HG03196 (cell line): ENCODE measurements around the gene PPIP5K2.
A peak's percentile ranks its signal among the peaks of the same experiment; 100 is the strongest.
"Not testable (repeated sequence)": the region's sequence is repeated elsewhere in the genome, so short reads cannot be mapped to it uniquely, and the experiment has no call there.

Experiments used
- ATAC-seq: cut with Tn5 transposase; IDR thresholded peaks from one replicate; pipeline ENCODE4 v1.9.1; 2021; ENCODE audit not compliant: unreplicated experiment

The PPIP5K2 gene

DNA sequence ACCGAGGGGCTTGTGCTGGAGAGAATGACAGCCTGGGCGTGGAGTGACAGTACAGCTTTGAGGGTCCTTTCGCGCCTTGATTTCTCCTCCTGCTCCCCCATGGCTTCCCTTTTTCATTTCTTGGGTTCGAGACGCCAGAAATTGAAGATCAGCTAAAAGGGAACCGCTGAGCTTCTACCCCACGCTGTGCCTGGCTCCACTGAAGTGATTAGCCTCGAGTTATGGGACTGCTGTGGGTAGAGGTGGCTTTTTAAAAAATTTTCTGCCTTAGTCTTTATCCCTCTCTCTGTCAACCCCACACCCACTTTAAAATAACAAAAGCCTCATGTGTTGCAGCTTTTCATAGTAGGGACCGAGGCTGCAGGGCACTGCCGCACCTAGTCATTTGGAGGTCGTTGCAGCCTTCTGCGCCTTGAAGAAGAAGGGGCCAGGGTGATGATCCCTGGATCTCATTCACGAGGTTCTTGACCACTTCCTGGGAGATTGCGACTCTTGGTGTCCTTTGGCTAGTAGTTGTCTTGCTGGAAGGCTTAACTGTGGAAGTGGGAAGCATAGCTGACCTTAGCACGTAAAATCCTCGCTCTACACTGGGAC, 603 bp downstream of the PPIP5K2 start:
- ATAC-seq, result no peak

GRCh38 chr5:103122242-103122641, 2.1 kb downstream of the PPIP5K2 start:
- no peak for ATAC-seq

- no peak for ATAC-seq
Observed at GRCh38 chr5:103126557-103126956, 6.5 kb downstream of the PPIP5K2 start.

GRCh38 chr5:103127292-103127817, 7.3 kb downstream of the PPIP5K2 start:
- no peak for ATAC-seq

- ATAC-seq, result no peak
Observed at GRCh38 chr5:103128202-103128601, 8.1 kb downstream of the PPIP5K2 start.

DNA sequence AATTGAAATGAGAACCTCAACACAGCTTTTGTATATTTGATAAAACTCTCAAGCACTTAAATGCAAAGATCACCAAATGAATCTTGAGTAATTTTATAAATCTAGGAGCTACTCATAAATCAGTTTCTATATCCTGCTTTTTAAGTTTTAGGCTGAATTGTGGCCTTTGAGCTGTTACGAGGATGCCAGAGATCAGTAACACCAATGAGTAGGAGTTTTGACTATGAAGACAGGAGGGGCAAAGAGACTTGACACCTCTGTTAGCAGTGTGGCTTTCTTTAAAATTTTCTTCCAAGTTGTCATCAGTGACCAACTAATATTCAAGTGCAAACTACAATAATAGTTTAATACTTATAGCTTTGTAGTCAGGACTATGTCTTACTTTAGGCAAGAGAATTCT, 12.6 kb downstream of the PPIP5K2 start:
- no peak for ATAC-seq

- no peak for ATAC-seq
Observed at GRCh38 chr5:103133231-103133630, 13.1 kb downstream of the PPIP5K2 start.

DNA sequence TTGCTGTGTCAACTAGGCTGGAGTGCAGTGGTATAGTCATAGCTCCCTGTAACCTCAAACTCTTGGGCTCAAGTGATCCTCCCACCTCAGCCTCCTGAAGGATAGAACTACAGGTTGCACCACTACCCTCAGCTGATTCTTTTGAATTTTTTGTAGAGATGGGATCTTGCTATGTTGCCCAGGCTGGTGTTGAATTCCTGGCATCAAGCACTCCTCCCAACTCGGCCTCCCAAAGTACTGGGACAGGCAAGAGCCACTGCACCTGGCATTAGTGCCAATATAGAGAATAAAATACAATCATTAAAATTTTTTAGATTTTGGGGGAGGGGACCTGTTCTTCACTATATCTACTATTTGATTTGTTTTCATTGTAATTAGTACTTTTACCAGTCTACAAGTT, 15.4 kb downstream of the PPIP5K2 start:
- ATAC-seq, result no peak

GRCh38 chr5:103138202-103138690, 18.1 kb downstream of the PPIP5K2 start:
- ATAC-seq, result no peak

- ATAC-seq, result peak; percentile 99
Observed at GRCh38 chr5:103139264-103139865, 19.3 kb downstream of the PPIP5K2 start.

GRCh38 chr5:103142132-103142531, 22.0 kb downstream of the PPIP5K2 start:
- ATAC-seq, result not testable (repeated sequence)

- ATAC-seq, result no peak
Observed at GRCh38 chr5:103145196-103145595, 25.1 kb downstream of the PPIP5K2 start.

- ATAC-seq, result no peak
Observed at GRCh38 chr5:103148213-103148612, 28.1 kb downstream of the PPIP5K2 start.

- no peak for ATAC-seq
Observed at GRCh38 chr5:103151156-103151555, 31.1 kb downstream of the PPIP5K2 start.

GRCh38 chr5:103166706-103167105, 46.6 kb downstream of the PPIP5K2 start:
- no peak for ATAC-seq

DNA sequence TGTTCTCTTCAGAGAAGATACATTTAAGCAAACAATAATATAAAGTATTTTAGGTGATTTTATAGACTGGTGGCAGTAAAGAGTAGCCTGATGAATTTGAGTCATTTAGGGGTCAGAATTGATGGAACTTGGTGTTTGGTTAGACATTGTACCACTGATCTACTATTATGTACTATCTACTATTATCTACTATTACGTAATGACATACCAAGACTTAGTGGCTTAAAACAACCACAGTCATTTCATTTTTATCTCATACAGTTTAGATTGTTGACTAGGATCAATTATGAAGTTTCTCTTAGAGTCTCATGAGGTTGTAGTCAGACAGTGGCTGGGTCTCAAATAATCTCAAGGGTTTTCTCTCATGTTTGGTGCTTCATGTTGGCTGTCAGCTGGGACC, 54.0 kb downstream of the PPIP5K2 start:
- ATAC-seq, result no peak

DNA sequence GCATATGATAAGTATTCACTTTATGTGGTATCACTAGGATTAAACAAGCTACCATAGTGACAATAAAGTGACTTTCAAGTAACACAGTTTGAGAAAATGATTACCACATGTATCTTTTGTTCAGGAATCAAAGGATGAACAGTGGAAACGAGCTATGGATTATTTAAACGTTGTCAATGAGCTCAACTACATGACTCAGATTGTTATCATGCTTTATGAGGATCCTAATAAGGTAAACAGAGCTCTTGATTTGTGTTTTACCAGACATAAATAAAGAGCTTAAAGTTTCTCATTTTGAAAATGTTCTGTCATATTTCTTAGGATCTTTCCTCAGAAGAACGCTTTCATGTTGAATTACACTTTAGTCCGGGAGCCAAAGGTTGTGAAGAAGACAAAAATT, 57.4 kb downstream of the PPIP5K2 start:
- no peak for ATAC-seq

- ATAC-seq, result no peak
Observed at GRCh38 chr5:103178167-103178566, 58.1 kb downstream of the PPIP5K2 start.

DNA sequence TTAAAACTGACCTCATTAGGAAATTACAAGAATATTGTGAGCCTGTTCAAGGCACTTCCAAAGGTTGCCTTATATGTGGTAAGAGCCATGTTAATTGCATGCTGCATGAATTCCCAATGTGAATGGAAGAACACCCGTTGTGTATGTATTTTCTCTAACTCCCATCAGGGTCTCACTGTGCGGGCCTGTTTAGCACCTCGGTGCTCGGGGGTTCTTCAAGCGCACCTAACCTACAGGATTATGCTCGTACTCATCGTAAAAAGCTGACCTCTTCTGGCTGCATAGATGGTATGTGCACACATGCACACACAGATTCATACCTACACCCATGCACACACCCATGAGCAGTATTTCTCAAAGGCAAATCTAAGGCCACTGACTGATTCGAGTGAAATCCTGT, 66.1 kb downstream of the PPIP5K2 start:
- ATAC-seq, result no peak

GRCh38 chr5:103188436-103188835, 68.3 kb downstream of the PPIP5K2 start:
- no peak for ATAC-seq

DNA sequence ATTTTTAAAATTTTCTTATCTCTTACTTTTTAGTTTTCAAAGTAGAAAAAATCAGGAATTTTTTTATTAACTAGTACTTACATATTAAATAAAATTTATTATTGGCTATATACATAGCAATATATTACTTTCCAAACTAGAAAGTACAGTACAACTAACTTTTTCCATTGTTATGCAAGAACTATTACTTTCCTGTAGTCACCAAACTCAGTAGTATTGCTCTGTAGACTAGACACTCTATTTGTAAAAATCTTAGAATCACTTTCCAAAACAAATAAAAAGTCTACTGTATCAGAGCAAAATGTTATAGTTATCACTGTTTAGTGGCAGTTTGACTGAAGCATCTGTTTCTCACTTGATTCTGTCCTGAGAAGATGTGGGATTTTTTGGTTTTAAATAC, 83.1 kb downstream of the PPIP5K2 start:
- no peak for ATAC-seq

- ATAC-seq, result not testable (repeated sequence)
Observed at GRCh38 chr5:103204990-103205389, 84.9 kb downstream of the PPIP5K2 start.
